ENCODE results near the gene C19orf85.

Gene C19orf85

GRCh38 chr19:55477905-55478304 is 13.4 kb upstream of the C19orf85 start:
- no peak for DNase-seq (ENCODE audit: low spot score)

- DNase-seq (ENCODE audit: low spot score) = peak; percentile 98
Measured at GRCh38 chr19:55476100-55476775, 11.7 kb upstream of the C19orf85 start, which contains the start of gene ZNF628. ZNF628 (plus strand) TSS chr19:55476617; CDS start chr19:55479911, 3,294 bp downstream.

GRCh38 chr19:55474269-55475265 is 10.0 kb upstream of the C19orf85 start:
- DNase-seq (ENCODE audit: low spot score) = no peak

GRCh38 chr19:55473225-55474012 is 8.9 kb upstream of the C19orf85 start:
- DNase-seq (ENCODE audit: low spot score) = no peak

GRCh38 chr19:55472463-55472862 is 7.9 kb upstream of the C19orf85 start:
- DNase-seq (ENCODE audit: low spot score) = no peak

GRCh38 chr19:55471266-55471665 is 6.7 kb upstream of the C19orf85 start:
- DNase-seq (ENCODE audit: low spot score) = no peak

GRCh38 chr19:55468054-55468393 is 3.5 kb upstream of the C19orf85 start:
- no peak for DNase-seq (ENCODE audit: low spot score)

GRCh38 chr19:55467236-55468053 is 2.9 kb upstream of the C19orf85 start:
- DNase-seq (ENCODE audit: low spot score) = peak; percentile 53

GRCh38 chr19:55466241-55466614 is 1.7 kb upstream of the C19orf85 start:
- no peak for DNase-seq (ENCODE audit: low spot score)

- no peak for DNase-seq (ENCODE audit: low spot score)
Measured at GRCh38 chr19:55465460-55466240, 1.1 kb upstream of the C19orf85 start.

GRCh38 chr19:55464039-55464661 is 401 bp downstream of the C19orf85 start:
- DNase-seq (ENCODE audit: low spot score) = no peak

GRCh38 chr19:55463583-55464031 is 944 bp downstream of the C19orf85 start:
- DNase-seq (ENCODE audit: low spot score) = no peak

GRCh38 chr19:55462722-55463121 is 1.8 kb downstream of the C19orf85 start:
- DNase-seq (ENCODE audit: low spot score) = no peak

- DNase-seq (ENCODE audit: low spot score) = no peak
Measured at GRCh38 chr19:55461974-55462626, 2.5 kb downstream of the C19orf85 start.

GRCh38 chr19:55461259-55461973 is 3.1 kb downstream of the C19orf85 start, which contains the start of gene ISOC2:
ISOC2 (minus strand) TSS chr19:55461642; CDS start chr19:55456486, 5,156 bp downstream.
- peak; percentile 100 for DNase-seq (ENCODE audit: low spot score)

GRCh38 chr19:55460670-55461258 is 3.8 kb downstream of the C19orf85 start:
- no peak for DNase-seq (ENCODE audit: low spot score)

GRCh38 chr19:55459950-55460657 is 4.4 kb downstream of the C19orf85 start:
- DNase-seq (ENCODE audit: low spot score) = no peak

- DNase-seq (ENCODE audit: low spot score) = no peak
Measured at GRCh38 chr19:55459551-55459949, 5.0 kb downstream of the C19orf85 start.
